Measurements from ENCODE around the gene OR51B6. TPM values are rescaled to one million over a fixed set of nuclear protein-coding genes. Genes with fewer than 3 reads are reported as not detected.
A peak's percentile ranks its signal among the peaks of the same experiment; 100 is the strongest.

The OR51B6 gene
- polyA plus RNA-seq, 6 donors from 2014 or later = not detected

- H3K36me3 Mint-ChIP-seq = no peaks in the 10 kb centered on the region
- no peak for ATAC-seq (ENCODE audit: low read depth in 2 of 2)
Measured at GRCh38 chr11:5380740-5381342, 29.5 kb downstream of the OR51B6 start.

GRCh38 chr11:5383576-5383975, 32.3 kb downstream of the OR51B6 start, which contains the start of gene OR51M1:
OR51M1 (plus strand) TSS chr11:5383812; CDS start chr11:5389399, 5,587 bp downstream.
- H3K4me3 Mint-ChIP-seq = no peak within 1 kb of the TSS
- H3K27me3 Mint-ChIP-seq = no peaks in the 10 kb centered on the region

More at GRCh38 chr11:5380740-5381342, 29.5 kb downstream of the OR51B6 start:
- H3K9me3 Mint-ChIP-seq = peaks cover 0 to 2% (median 0%) of the 10 kb centered on the region in 7 donors
- H3K27ac Mint-ChIP-seq = no peak overlapping the region
- no peaks in the 10 kb centered on the region for H3K27me3 Mint-ChIP-seq
- no peak overlapping the region for H3K4me3 Mint-ChIP-seq
- H3K4me1 Mint-ChIP-seq = no peaks in the 10 kb centered on the region
- peak; percentile 6 for DNase-seq

GRCh38 chr11:5384335-5384734, 33.0 kb downstream of the OR51B6 start:
- no peak overlapping the region for H3K4me3 Mint-ChIP-seq
- ATAC-seq (ENCODE audit: low read depth in 2 of 2) (no peak), DNase-seq (no peak)
- no peak overlapping the region for H3K27ac Mint-ChIP-seq
- H3K36me3 Mint-ChIP-seq = no peaks in the 10 kb centered on the region
- H3K27me3 Mint-ChIP-seq = no peaks in the 10 kb centered on the region
- no peaks in the 10 kb centered on the region for H3K4me1 Mint-ChIP-seq
- no peaks in the 10 kb centered on the region for H3K9me3 Mint-ChIP-seq

More at GRCh38 chr11:5383576-5383975, 32.3 kb downstream of the OR51B6 start, which contains the start of gene OR51M1:
- ATAC-seq (ENCODE audit: low read depth in 2 of 2) (no peak), DNase-seq (no peak)
- no peaks in the 10 kb centered on the region for H3K4me1 Mint-ChIP-seq
- no peak within 1 kb of the TSS for H3K27ac Mint-ChIP-seq
- H3K9me3 Mint-ChIP-seq = no peaks in the 10 kb centered on the region
- H3K36me3 Mint-ChIP-seq = no peaks in the 10 kb centered on the region

- no peaks in the 10 kb centered on the region for H3K36me3 Mint-ChIP-seq
- H3K27ac Mint-ChIP-seq = no peak overlapping the region
- H3K4me3 Mint-ChIP-seq = no peak overlapping the region
- ATAC-seq (ENCODE audit: low read depth in 2 of 2) (no peak), DNase-seq (no peak)
- H3K27me3 Mint-ChIP-seq = peaks cover 0 to 12% (median 9%) of the 10 kb centered on the region in 3 donors
- no peaks in the 10 kb centered on the region for H3K4me1 Mint-ChIP-seq
- no peaks in the 10 kb centered on the region for H3K9me3 Mint-ChIP-seq
Measured at GRCh38 chr11:5390210-5390609, 38.9 kb downstream of the OR51B6 start.

- H3K27me3 Mint-ChIP-seq = peaks cover 0 to 12% (median 11%) of the 10 kb centered on the region in 3 donors
- peaks cover 0 to 8% (median 4%) of the 10 kb centered on the region in 7 donors for H3K9me3 Mint-ChIP-seq
- no peak overlapping the region for H3K27ac Mint-ChIP-seq
- H3K4me1 Mint-ChIP-seq = no peaks in the 10 kb centered on the region
- H3K36me3 Mint-ChIP-seq = no peaks in the 10 kb centered on the region
- no peak for ATAC-seq (ENCODE audit: low read depth in 2 of 2)
- no peak for DNase-seq
- no peak overlapping the region for H3K4me3 Mint-ChIP-seq
Measured at GRCh38 chr11:5394091-5394490, 42.8 kb downstream of the OR51B6 start.

GRCh38 chr11:5398936-5399335, 47.6 kb downstream of the OR51B6 start:
- H3K4me1 Mint-ChIP-seq = no peaks in the 10 kb centered on the region
- H3K27me3 Mint-ChIP-seq = peaks cover 0 to 12% (median 11%) of the 10 kb centered on the region in 3 donors
- no peak for DNase-seq
- no peaks in the 10 kb centered on the region for H3K36me3 Mint-ChIP-seq
- no peak for ATAC-seq (ENCODE audit: low read depth in 2 of 2)
- H3K9me3 Mint-ChIP-seq = peaks cover 2 to 11% (median 7%) of the 10 kb centered on the region in 7 donors
- H3K27ac Mint-ChIP-seq = peak overlapping the region in 2 of 6 donors; percentile 19 to 56
- no peak overlapping the region for H3K4me3 Mint-ChIP-seq

Other genes starting within 250 kb of the OR51B6 start
- gene OR52A5, start 213.2 kb upstream of the OR51B6 start, polyA plus RNA-seq (ENCODE audit: low read depth in 6 of 6) = not detected
- gene OR52A1, start 196.8 kb upstream of the OR51B6 start, polyA plus RNA-seq (ENCODE audit: low read depth in 6 of 6) = not detected
- not detected for gene OR51V1, start 150.8 kb upstream of the OR51B6 start, polyA plus RNA-seq (ENCODE audit: low read depth in 6 of 6)
- 1,000 to 10,000 TPM in 3 of 6 donors, 100 to 1,000 TPM in 3; 325 to 1,251 (median 765) TPM for gene HBB, start 124.4 kb upstream of the OR51B6 start, polyA plus RNA-seq (ENCODE audit: low read depth in 6 of 6)
- 1 to 10 TPM in 1 of 6 donors, not detected in 5; 1.8 TPM for gene HBD, start 117.0 kb upstream of the OR51B6 start, polyA plus RNA-seq (ENCODE audit: low read depth in 6 of 6)
- under 1 TPM in 1 of 6 donors, not detected in 5; 0.53 TPM for gene HBG1, start 101.7 kb upstream of the OR51B6 start, polyA plus RNA-seq (ENCODE audit: low read depth in 6 of 6)
- 1 to 10 TPM in 1 of 6 donors, under 1 TPM in 1, not detected in 4; 0.75 to 2.9 TPM for gene HBG2, start 96.7 kb upstream of the OR51B6 start, polyA plus RNA-seq (ENCODE audit: low read depth in 6 of 6)
- gene HBE1, start 81.6 kb upstream of the OR51B6 start, polyA plus RNA-seq (ENCODE audit: low read depth in 6 of 6) = not detected
- gene OR51B4, start 49.6 kb upstream of the OR51B6 start, polyA plus RNA-seq (ENCODE audit: low read depth in 6 of 6) = not detected
- not detected for gene OR51B2, start 27.2 kb upstream of the OR51B6 start, polyA plus RNA-seq (ENCODE audit: low read depth in 6 of 6)
- not detected for gene OR51B5, start 8.0 kb upstream of the OR51B6 start, polyA plus RNA-seq (ENCODE audit: low read depth in 6 of 6)
- not detected for gene OR51M1, start 32.3 kb downstream of the OR51B6 start, polyA plus RNA-seq (ENCODE audit: low read depth in 6 of 6)
- not detected for gene OR51Q1, start 70.6 kb downstream of the OR51B6 start, polyA plus RNA-seq (ENCODE audit: low read depth in 6 of 6)
- not detected for gene OR51I1, start 90.0 kb downstream of the OR51B6 start, polyA plus RNA-seq (ENCODE audit: low read depth in 6 of 6)
- gene OR51I2, start 97.8 kb downstream of the OR51B6 start, polyA plus RNA-seq (ENCODE audit: low read depth in 6 of 6) = not detected
- gene OR52D1, start 137.2 kb downstream of the OR51B6 start, polyA plus RNA-seq (ENCODE audit: low read depth in 6 of 6) = not detected
- not detected for gene UBQLN3, start 158.4 kb downstream of the OR51B6 start, polyA plus RNA-seq (ENCODE audit: low read depth in 6 of 6)
- under 1 TPM in 1 of 6 donors, not detected in 5; 0.39 TPM for gene UBQLNL, start 165.2 kb downstream of the OR51B6 start, polyA plus RNA-seq (ENCODE audit: low read depth in 6 of 6)
- gene OR52H1, start 197.0 kb downstream of the OR51B6 start, polyA plus RNA-seq (ENCODE audit: low read depth in 6 of 6) = not detected
- under 1 TPM in 1 of 6 donors, not detected in 5; 0.33 TPM for gene OR52B6, start 229.4 kb downstream of the OR51B6 start, polyA plus RNA-seq (ENCODE audit: low read depth in 6 of 6)
- gene TRIM6, start 245.1 kb downstream of the OR51B6 start, polyA plus RNA-seq (ENCODE audit: low read depth in 6 of 6) = under 1 TPM in 1 of 6 donors, not detected in 5; 0.22 TPM